ENCODE measurements around the gene SIGLEC11.
"Not testable (repeated sequence)": the region's sequence is repeated elsewhere in the genome, so short reads cannot be mapped to it uniquely, and the experiment has no call there.

Gene SIGLEC11

GRCh38 chr19:49926515-49926914 is 34.5 kb downstream of the SIGLEC11 start:
- no peak for DNase-seq (ENCODE audit: low read depth in 2 of 2)

- no peak for DNase-seq (ENCODE audit: low read depth in 2 of 2)
These were observed 35.5 kb downstream of the SIGLEC11 start for GRCh38 chr19:49925486-49925885.

DNA sequence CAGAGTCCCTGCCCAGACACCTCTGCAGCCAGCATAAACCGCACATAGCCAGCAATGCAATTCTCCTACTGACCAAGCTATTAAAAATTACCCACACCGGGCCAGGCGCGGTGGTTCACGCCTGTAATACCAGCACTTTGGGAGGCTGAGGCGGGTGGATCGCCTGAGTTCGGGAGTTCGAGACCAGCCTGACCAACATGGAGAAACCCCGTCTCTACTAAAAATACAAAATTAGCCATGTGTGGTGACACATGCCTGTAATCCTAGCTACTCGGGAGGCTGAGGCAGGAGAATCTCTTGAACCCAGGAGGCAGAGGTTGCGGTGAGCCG is 36.1 kb downstream of the SIGLEC11 start:
- not testable (repeated sequence) for DNase-seq (ENCODE audit: low read depth in 2 of 2)

DNA sequence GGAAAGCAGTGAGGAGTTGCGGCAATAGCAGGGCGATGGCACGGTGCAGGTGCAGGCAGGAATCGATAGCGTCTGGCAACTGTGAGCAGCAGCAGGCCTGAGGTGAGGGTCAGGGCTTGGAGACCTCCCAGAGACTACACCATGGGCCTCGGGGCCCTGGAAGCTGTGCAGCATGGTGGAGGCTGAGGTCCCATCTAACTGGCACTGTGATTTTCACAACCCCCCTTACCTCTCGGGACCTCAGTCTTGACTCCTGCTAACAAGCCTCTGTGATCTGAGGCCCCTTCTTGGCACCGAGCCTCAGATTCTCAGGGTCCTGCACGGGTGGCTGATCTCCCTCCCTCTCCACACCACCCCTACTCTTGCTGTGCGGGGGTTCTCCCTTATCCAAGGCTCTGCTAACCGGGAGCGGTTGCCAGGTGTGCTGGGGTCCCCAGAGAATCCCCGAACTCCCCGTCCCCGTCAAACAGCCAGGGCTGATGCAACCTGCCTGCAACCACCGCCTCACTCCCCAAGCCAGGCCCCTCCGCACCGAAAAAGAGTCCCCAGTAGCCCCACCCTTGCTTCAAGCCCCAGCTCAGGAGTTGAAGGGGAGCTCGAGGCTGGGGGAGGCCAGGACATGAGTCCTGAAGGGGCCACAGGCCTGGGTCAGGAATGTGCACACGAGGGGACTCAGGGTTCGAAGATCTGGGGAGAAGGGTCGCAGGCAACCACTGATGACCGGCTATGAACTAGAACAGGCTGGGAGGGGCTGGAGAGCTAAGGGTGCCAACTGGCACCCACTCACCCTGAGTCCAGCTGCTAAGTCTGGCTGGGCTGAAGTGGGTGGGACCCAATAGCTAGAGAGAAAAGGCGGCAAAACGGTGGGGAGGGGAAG is 36.7 kb downstream of the SIGLEC11 start:
- no peak for DNase-seq (ENCODE audit: low read depth in 2 of 2)

- DNase-seq (ENCODE audit: low read depth in 2 of 2), result no peak
These were observed 37.6 kb downstream of the SIGLEC11 start for GRCh38 chr19:49923055-49924003.

- DNase-seq (ENCODE audit: low read depth in 2 of 2), result no peak
These were observed 38.8 kb downstream of the SIGLEC11 start for GRCh38 chr19:49921871-49922795.

DNA sequence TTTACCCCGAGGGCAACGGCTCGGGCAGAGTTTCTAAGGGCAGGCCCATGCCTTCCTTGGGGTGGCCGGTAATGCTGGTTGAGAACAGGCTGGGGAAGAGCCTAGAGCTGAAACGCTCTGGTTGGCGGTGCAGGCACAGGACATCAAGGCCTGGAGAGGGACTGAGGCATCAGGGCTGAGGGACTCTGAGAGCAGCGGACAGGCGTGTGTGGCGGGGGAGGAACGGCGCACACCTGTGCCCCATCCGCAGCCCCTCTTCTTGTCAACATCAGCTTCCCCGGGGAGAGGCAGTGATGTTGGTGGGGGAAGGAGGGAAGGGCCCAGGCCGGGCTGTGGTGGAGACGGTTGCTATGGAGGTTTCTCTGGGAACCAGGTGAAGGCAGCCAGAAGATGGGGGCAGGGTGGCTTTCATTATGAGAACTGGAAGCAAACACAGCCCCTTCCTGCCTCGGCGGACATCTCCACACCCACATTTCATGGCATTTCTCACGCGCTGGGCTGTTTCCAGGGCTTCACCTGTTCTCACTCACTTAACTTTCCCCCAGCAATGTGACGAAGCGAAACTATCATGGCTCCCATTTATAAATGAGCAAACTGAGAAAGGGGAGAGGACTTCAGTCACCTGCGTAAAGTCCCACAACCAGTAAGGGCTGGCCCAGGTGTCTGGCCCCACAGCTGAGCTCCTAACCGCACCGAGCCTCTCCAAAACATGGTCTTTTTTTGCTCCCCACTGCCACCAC is 40.2 kb downstream of the SIGLEC11 start:
- DNase-seq (ENCODE audit: low read depth in 2 of 2), result no peak

GRCh38 chr19:49918089-49918488 is 42.9 kb downstream of the SIGLEC11 start:
- DNase-seq (ENCODE audit: low read depth in 2 of 2), result no peak

DNA sequence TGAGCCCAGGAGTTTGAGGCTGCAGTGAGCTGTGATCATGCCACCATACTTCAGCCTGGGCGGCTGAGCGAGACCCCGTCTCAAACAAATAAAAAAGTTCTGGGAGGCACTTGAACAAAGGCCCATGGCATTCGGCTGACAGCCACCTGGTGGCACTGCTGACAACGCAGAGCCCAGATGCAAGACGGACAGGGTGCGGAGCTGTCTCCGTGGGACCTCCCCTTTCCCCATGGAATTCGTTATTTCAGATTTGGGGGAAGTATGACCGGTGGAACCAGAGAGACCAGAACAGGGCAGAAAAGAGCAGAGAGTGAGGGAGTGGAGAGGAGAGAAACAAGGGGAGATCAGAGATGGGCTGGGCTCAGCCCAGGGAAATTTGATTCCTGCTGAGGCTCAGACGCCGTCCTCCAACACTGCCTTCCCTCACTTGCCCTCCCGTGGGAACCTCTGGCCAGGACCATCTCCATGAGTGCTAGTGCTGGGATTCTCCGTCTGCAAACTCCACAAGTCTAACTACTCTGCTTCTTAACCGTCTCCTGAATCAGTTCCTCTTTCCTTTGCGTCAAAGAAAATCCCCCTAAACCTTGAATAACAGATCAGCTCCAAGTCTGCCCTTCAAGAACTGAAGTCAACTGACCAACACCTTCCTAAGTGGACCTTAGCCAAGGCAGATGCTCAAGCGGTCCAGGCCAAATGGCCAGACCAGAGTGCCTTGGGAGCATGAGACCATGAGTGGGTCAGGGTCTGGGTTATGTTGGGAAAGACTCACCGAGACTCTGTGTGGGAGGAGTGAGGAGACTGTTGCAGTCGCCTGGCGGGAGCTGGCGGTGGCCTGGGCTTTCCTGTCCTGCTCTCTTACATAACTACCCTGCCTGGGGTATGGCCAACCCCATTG is 43.9 kb downstream of the SIGLEC11 start:
- DNase-seq (ENCODE audit: low read depth in 2 of 2), result no peak

DNA sequence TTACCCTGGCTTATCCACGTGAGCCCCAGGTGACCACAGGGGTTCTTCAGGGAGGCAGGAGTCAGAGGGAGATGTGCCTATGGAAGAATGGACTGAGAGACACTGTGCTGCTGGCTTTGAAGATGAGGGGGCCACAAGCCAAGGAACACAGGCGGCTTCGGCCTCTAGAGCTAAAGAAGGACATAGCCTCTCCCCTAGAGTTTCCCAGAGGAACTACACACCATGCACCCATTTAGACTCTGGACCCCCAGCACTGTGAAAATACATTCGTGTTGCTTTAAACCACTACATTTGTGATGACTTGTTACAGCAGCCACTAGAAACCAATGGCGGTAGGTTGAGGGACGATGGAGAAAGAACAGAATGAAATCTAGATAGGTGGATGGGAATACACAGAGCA is 45.7 kb downstream of the SIGLEC11 start:
- DNase-seq (ENCODE audit: low read depth in 2 of 2), result no peak

DNA sequence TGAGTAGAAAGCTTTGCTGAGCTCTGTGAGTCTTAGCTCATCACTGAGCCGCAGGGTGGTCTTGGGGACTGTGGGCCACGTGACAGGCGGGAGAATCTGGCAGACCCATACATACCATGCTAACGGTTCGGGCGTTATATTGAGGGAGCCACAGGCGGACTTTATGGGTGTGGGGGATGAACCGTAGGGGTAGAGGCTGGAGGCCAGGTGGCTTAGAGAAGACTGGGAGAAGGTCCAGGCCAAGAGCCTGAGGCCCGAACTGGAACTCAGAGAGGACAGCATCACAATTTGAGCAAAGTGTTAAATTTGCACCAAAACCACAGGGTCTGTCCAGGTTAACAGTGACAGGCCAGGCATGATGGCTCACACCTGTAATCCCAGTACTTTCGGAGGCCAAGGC is 47.3 kb downstream of the SIGLEC11 start:
- DNase-seq (ENCODE audit: low read depth in 2 of 2), result no peak

GRCh38 chr19:49912965-49913685 is 47.8 kb downstream of the SIGLEC11 start:
- DNase-seq (ENCODE audit: low read depth in 2 of 2), result no peak

DNA sequence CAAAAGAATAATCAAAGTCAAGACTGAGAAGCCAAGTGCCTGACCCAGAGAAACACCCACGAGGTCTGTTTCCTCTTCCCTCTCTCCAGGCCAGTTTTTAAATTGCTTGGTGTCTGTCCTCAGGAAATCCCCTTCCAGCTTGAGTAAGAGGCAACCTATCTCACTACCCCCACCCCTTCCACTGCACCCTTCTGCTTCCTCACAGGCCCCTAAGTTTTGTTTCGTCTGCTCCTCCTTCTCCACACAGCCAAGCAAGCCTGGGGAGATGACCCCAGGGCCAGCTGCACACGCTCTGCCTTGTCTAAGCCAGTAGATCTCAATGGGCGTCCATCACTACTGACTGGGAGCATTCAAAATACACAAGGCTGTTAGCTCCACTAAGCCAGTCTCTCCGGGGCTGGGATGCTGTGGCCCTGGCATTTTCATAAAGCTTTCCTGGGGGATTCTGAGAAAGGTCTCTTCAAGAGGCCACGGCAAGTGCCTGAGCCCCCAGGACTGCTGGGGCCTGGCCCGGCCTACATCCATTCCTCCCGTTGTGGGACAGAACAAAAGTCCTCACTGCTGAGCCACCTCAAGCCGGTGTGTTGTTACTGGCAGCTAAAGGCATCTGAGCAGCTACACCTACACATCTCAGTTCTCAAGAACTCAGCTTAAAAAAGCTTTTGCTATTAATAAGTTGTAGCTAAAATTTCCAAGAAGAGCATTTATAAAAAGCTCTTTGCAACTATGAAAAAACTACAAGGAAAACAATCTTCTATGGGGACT is 49.4 kb downstream of the SIGLEC11 start:
- DNase-seq (ENCODE audit: low read depth in 2 of 2), result no peak

- DNase-seq (ENCODE audit: low read depth in 2 of 2), result no peak
These were observed 50.8 kb downstream of the SIGLEC11 start for GRCh38 chr19:49910179-49910578.

DNA sequence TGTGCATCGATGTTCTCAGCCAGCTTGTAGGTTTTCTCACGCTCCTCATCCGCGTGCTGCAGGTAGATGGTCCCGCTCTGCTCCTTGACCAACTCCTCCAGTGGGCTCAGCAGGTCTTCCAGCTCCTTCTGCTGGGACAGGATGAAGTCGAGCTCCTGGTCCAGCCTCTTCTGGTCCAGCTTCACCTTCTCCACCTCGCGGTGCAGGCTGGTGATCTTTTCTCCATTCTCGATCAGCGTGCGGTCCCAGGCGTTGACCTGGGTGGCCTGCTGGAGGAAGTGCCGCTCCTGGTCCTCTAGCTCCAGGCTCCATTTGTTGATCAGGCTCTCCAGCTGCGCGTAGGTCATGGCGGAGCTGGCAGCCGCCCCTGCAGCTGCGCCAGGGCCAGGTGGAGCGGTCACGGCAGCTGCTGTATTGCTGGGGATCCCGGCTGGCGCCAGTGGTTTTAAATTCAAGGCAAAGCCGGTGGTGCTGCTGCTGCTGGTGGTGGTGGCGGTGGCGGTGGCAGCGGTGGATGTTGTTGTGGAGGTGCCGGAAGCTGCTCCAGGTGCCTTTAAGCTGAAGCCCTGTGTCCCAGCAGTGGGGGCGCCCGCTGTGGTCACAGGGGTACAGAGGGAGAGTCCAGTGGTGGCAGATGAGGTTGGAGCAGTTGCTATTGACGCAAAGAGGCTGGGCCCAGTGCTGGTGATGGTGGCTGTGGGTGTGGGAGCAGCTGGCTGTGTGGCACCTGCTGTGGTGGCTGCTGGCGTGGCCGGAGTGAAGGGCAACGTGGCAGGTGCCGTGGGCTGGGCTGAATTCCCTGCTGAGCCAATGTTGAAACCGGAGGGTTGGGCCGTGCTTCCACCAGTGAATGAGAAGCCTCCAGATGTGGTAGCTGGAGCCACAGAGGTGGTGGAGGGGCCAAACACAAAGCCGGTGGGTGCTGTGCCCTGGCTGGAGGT is 52.2 kb downstream of the SIGLEC11 start:
- DNase-seq (ENCODE audit: low read depth in 2 of 2), result no peak

DNA sequence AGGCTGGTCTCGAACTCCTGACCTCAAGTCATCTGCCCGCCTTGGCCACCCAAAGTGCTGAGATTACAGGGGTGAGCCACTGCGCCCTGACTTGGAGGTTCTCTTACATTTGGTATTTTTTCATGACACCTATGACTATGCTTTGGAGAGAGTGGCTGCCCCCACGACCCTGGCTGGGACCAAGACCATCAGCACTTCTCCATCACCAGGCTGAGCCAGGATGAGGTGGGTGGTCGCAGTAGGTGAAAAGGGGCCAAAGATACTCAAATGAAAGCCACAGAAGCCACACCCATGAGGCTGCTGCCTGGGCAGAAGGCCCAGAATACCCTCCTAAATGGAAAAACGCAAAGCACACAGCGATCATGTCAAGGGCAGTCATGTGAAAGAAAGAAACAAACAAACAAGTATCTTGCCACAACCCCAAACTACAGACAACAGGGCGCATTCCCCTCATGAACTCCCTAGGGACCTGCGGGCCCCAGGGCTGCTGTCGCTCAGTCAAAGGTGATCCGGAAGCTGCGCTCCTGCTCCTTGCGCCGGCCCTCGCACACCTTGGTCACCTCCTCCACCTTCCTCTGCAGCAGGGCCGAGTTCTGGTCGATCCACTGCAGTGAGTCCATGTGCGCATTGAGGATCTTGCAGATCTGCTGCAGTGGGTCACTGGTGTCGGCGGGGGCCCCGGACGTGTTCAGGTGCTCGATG is 53.1 kb downstream of the SIGLEC11 start:
- no peak for DNase-seq (ENCODE audit: low read depth in 2 of 2)
